ENCODE data around the gene ARHGEF11. TPM values are rescaled to one million over a fixed set of nuclear protein-coding genes. Genes with fewer than 3 reads are reported as not detected.
"Not testable (repeated sequence)": the region's sequence is repeated elsewhere in the genome, so short reads cannot be mapped to it uniquely, and the experiment has no call there.

The ARHGEF11 gene
- total and polyA plus RNA-seq, 2 donors, result 23.8 to 28.7 TPM

DNA sequence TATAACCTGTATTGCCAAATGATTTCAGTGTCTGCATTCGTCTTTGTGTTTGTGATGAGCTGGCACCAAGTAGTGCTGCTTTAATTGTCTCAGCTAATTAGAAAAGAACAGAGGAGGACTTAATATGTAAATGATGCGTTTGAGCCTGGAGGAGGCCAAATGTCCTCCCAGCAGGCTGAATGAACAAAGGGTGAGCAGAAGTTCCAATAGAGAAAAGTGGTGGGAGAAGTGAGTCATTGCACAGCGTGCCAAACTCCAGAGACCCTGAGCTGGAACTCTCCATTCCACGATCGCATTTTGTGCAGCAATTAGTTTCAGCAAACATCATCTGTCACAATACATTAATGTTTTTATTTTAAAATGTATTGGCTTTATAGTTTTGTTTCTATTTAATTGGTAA lies 36.2 kb upstream of the ARHGEF11 start:
- DNase-seq (ENCODE audit: extremely low spot score), result no peak
- no peak overlapping the region for H3K4me3 ChIP-seq (ENCODE audit: low read depth, low read length)
- no peaks in the 10 kb centered on the region for H3K4me1 ChIP-seq (ENCODE audit: insufficient read depth)
- H3K36me3 ChIP-seq (ENCODE audit: insufficient read depth), result no peaks in the 10 kb centered on the region
- no peak overlapping the region for H3K27ac ChIP-seq (ENCODE audit: low read depth)
- WGBS, result 65% methylated on average over 5 of the region's 5 CpGs

- no peak for DNase-seq (ENCODE audit: extremely low spot score)
- WGBS, result 84% methylated on average over 10 of the region's 10 CpGs
- Histone ChIP-seq H3K27ac (ENCODE audit: low read depth) (no peak overlapping the region), H3K4me3 (ENCODE audit: low read depth, low read length) (no peak overlapping the region), H3K4me1 (ENCODE audit: insufficient read depth) (no peaks in the 10 kb centered on the region), H3K36me3 (ENCODE audit: insufficient read depth) (no peaks in the 10 kb centered on the region)
These were observed 35.2 kb upstream of the ARHGEF11 start for GRCh38 chr1:157080714-157081113.

DNA sequence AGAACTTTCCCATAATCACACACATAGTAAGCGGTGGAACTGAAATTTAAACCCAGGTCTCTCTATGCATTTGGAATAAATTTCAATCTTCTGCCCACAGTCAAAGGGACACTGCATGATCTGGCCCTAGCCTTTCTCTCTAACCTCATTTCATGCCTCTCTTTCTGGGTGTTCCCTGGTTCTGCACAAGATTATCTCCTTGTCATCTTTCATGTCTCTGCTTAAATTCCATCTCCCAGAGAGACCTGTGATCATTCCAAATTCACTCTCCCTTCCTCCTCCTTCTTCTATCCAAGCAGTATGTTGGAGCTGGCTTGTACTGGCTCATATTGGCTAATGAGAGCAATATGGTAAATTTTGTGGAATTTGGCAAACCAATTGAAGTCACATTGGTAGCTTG lies 31.9 kb upstream of the ARHGEF11 start:
- WGBS, result 95% methylated on average over 1 of the region's 1 CpG
- DNase-seq (ENCODE audit: extremely low spot score), result no peak
- Histone ChIP-seq H3K4me3 (ENCODE audit: low read depth, low read length) (no peak overlapping the region), H3K27ac (ENCODE audit: low read depth) (no peak overlapping the region), H3K36me3 (ENCODE audit: insufficient read depth) (no peaks in the 10 kb centered on the region), H3K4me1 (ENCODE audit: insufficient read depth) (no peaks in the 10 kb centered on the region)

DNA sequence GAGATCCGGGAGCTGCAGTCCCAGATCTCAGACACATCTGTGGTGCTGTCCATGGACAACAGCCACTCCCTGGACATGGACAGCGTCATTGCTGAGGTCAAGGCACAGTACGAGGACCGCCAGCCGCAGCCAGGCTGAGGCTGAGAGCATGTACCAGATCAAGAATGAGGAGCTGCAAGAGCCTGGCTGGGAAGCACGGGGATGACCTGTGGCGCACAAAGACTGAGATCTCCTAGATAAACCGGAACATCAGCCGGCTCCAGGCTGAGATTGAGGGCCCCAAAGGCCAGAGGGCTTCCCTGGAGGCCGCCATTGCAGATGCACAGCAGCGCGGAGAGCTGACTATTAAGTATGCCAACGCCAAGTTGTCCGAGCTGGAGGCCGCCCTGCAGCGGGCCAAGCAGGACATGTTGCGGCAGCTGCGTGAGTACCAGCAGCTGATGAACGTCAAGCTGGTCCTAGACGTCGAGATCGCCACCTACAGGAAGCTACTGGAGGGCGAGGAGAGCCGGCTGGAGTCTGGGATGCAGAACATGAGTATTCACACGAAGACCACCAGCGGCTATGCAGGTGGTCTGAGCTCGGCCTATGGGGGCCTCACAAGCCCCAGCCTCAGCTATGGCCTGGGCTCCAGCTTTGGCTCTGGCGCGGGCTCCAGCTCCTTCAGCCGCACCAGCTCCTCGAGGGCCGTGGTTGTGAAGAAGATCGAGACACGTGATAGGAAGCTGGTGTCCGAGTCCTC lies 28.6 kb upstream of the ARHGEF11 start:
- H3K4me3 ChIP-seq (ENCODE audit: low read depth, low read length), result no peak overlapping the region
- H3K36me3 ChIP-seq (ENCODE audit: insufficient read depth), result no peaks in the 10 kb centered on the region
- H3K4me1 ChIP-seq (ENCODE audit: insufficient read depth), result no peaks in the 10 kb centered on the region
- DNase-seq (ENCODE audit: extremely low spot score), result peak; percentile 17
- 23% methylated on average over 35 of the region's 35 CpGs for WGBS
- no peak overlapping the region for H3K27ac ChIP-seq (ENCODE audit: low read depth)

DNA sequence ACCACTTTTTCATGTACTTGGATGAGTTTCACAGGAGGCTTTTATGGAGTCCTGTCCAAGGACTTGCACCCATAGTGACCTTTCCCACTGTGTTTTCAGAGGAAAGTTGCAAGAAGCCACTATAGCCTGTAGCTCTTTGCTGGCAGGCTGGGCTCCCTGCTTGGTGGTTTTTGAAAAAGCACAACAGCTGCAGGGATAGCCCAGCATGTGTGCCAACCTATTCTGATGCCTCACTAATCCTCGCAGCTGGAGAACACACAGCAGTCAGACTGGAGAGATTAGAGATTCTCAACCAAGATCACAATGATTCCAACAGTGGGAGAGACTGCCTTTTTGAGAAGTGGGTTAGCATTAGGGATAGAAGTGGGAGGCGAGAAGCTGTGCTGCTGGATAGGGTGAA lies 24.1 kb upstream of the ARHGEF11 start:
- Histone ChIP-seq H3K36me3 (ENCODE audit: insufficient read depth) (no peaks in the 10 kb centered on the region), H3K4me1 (ENCODE audit: insufficient read depth) (no peaks in the 10 kb centered on the region), H3K27ac (ENCODE audit: low read depth) (no peak overlapping the region), H3K4me3 (ENCODE audit: low read depth, low read length) (no peak overlapping the region)
- no peak for DNase-seq (ENCODE audit: extremely low spot score)
- WGBS, result 81% methylated on average over 2 of the region's 2 CpGs

GRCh38 chr1:157059241-157059640 lies 13.7 kb upstream of the ARHGEF11 start:
- H3K36me3 ChIP-seq (ENCODE audit: insufficient read depth); H3K4me1 ChIP-seq (ENCODE audit: insufficient read depth); DNase-seq (ENCODE audit: extremely low spot score); H3K4me3 ChIP-seq (ENCODE audit: low read depth, low read length); H3K27ac ChIP-seq (ENCODE audit: low read depth): not testable (repeated sequence)
- WGBS, result 53% methylated on average over 3 of the region's 3 CpGs

DNA sequence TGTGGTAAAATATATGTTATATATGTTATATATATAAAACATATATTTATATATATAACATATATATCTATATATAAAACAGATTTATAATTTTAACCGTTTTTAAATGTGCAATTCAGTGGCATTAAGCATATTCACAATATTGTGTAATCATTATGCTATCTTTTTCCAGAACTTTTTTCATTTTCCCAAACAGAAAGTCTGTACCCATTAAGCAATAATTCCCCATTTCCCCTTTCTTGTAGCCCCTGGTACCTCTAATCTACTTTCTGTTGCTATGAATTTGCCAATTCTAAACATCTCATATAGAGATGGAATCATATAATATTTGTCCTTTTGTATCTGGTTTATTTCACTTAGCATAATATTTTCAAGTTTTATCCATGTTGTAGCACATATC lies 10.7 kb upstream of the ARHGEF11 start:
- DNase-seq (ENCODE audit: extremely low spot score), result no peak
- Histone ChIP-seq H3K27ac (ENCODE audit: low read depth) (no peak overlapping the region), H3K36me3 (ENCODE audit: insufficient read depth) (no peaks in the 10 kb centered on the region), H3K4me3 (ENCODE audit: low read depth, low read length) (no peak overlapping the region), H3K4me1 (ENCODE audit: insufficient read depth) (no peaks in the 10 kb centered on the region)
- 70% methylated on average over 1 of the region's 1 CpG for WGBS

- not testable (repeated sequence) for H3K27ac ChIP-seq (ENCODE audit: low read depth); H3K36me3 ChIP-seq (ENCODE audit: insufficient read depth); DNase-seq (ENCODE audit: extremely low spot score); H3K4me3 ChIP-seq (ENCODE audit: low read depth, low read length); H3K4me1 ChIP-seq (ENCODE audit: insufficient read depth)
- WGBS, result 85% methylated on average over 5 of the region's 5 CpGs
These were observed 10.2 kb upstream of the ARHGEF11 start for GRCh38 chr1:157055729-157056128.

GRCh38 chr1:157050836-157051235 lies 5.3 kb upstream of the ARHGEF11 start:
- no peaks in the 10 kb centered on the region for H3K36me3 ChIP-seq (ENCODE audit: insufficient read depth)
- no peak overlapping the region for H3K4me3 ChIP-seq (ENCODE audit: low read depth, low read length)
- no peak overlapping the region for H3K27ac ChIP-seq (ENCODE audit: low read depth)
- no peak for DNase-seq (ENCODE audit: extremely low spot score)
- no peaks in the 10 kb centered on the region for H3K4me1 ChIP-seq (ENCODE audit: insufficient read depth)
- WGBS, result 46% methylated on average over 2 of the region's 2 CpGs

DNA sequence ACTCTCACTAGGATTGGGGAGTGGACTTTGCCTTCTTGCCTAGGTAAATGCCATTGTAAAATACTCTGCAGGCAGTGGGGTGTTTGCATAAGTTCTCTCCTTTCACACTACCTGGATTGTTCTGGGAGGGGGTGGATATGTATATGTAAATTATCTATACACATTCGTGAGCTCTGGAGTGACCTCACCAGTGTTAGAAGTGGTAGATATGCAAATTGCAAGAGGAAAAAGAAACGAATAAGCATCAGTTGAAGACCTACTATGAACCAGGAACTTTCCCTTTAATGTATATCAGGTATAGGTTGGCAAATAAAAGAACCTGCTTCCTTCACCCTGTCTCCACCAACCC lies 1.5 kb upstream of the ARHGEF11 start:
- 53% methylated on average over 2 of the region's 2 CpGs for whole genome bisulfite sequencing
- Histone ChIP-seq H3K4me3 (ENCODE audit: low read depth, low read length) (no peak overlapping the region), H3K27ac (ENCODE audit: low read depth) (no peak overlapping the region), H3K36me3 (ENCODE audit: insufficient read depth) (no peaks in the 10 kb centered on the region), H3K4me1 (ENCODE audit: insufficient read depth) (no peaks in the 10 kb centered on the region)
- DNase-seq (ENCODE audit: extremely low spot score), result no peak

DNA sequence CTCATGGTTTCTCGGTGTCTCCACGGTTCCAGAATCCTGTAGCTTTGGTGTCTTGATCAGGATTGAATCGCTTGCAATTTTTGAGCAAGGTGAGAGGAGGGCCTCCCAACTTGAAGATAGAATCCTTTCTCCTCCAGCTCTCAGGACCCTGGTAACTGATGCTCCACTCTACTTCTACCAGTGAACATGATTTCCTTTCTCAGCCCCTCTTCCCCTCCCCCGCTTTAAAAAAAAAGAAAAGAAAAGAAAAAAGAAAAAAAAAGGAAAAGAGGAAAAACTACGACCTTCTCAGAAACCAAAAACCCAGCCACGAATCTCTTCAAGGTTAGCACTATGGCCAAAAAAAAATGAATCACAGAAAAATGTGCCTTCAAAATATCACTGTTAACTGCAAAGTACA lies 1.2 kb downstream of the ARHGEF11 start:
- H3K36me3 ChIP-seq (ENCODE audit: insufficient read depth), result no peaks in the 10 kb centered on the region
- H3K4me3 ChIP-seq (ENCODE audit: low read depth, low read length), result peak overlapping the region; percentile 11
- H3K27ac ChIP-seq (ENCODE audit: low read depth), result no peak overlapping the region
- no peaks in the 10 kb centered on the region for H3K4me1 ChIP-seq (ENCODE audit: insufficient read depth)
- DNase-seq (ENCODE audit: extremely low spot score), result no peak
- WGBS, result 30% methylated on average over 6 of the region's 6 CpGs

GRCh38 chr1:157043685-157044084 lies 1.9 kb downstream of the ARHGEF11 start:
- DNase-seq (ENCODE audit: extremely low spot score), result no peak
- WGBS, result 65% methylated on average over 2 of the region's 2 CpGs

GRCh38 chr1:157042846-157043245 lies 2.7 kb downstream of the ARHGEF11 start:
- DNase-seq (ENCODE audit: extremely low spot score), result no peak
- Histone ChIP-seq H3K4me3 (ENCODE audit: low read depth, low read length) (no peak overlapping the region), H3K36me3 (ENCODE audit: insufficient read depth) (no peaks in the 10 kb centered on the region), H3K4me1 (ENCODE audit: insufficient read depth) (no peaks in the 10 kb centered on the region), H3K27ac (ENCODE audit: low read depth) (no peak overlapping the region)
- WGBS, result 19% methylated on average over 2 of the region's 2 CpGs

More at GRCh38 chr1:157043685-157044084, 1.9 kb downstream of the ARHGEF11 start:
- Histone ChIP-seq H3K36me3 (ENCODE audit: insufficient read depth) (no peaks in the 10 kb centered on the region), H3K27ac (ENCODE audit: low read depth) (no peak overlapping the region), H3K4me1 (ENCODE audit: insufficient read depth) (no peaks in the 10 kb centered on the region), H3K4me3 (ENCODE audit: low read depth, low read length) (peak overlapping the region; percentile 11)

DNA sequence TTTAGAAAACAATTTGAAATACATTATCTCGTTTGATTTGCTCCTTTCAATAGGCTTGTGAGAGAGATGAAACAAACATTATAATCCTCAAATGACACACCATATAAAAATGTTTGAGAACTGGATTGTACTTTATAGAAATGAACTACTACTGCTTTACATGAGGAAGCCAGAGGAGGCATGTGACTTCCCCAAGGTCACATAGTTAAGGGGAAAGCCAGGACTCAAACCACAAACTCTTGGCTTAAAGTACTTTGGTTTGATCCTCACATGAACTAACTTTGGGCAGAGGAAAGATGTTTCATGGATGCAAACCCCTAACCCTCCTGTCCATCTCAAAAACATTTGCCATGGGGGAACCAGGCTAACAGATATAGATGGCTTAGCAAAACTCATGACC lies 4.7 kb downstream of the ARHGEF11 start:
- Histone ChIP-seq H3K4me1 (ENCODE audit: insufficient read depth) (no peaks in the 10 kb centered on the region), H3K36me3 (ENCODE audit: insufficient read depth) (no peaks in the 10 kb centered on the region), H3K4me3 (ENCODE audit: low read depth, low read length) (no peak overlapping the region), H3K27ac (ENCODE audit: low read depth) (no peak overlapping the region)
- DNase-seq (ENCODE audit: extremely low spot score), result no peak
- 64% methylated on average over 1 of the region's 1 CpG for WGBS

DNA sequence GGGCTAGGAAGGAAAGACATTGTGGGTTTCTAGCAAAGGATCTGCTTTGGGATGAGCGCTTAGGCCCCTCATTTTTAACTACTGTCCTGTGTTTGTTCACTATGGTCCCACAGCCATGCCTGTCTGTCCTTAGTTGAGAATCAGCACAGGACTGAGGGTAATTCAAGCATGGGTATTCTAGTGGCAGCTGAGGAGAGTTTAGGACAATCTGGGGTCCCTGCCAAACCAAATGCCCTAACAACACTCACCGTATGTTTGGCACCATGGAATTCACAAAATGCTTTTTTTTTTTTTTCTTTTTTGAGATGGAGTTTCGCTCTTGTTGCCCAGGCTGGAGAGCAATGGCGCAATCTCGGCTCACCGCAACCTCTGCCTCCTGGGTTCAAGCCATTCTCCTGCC lies 10.4 kb downstream of the ARHGEF11 start:
- Histone ChIP-seq H3K4me3 (ENCODE audit: low read depth, low read length) (no peak overlapping the region), H3K4me1 (ENCODE audit: insufficient read depth) (no peaks in the 10 kb centered on the region), H3K27ac (ENCODE audit: low read depth) (no peak overlapping the region), H3K36me3 (ENCODE audit: insufficient read depth) (no peaks in the 10 kb centered on the region)
- 95% methylated on average over 6 of the region's 6 CpGs for WGBS
- no peak for DNase-seq (ENCODE audit: extremely low spot score)

All from urinary bladder (tissue), 4 donors.